ENCODE measurements around the gene CA7. TPM values are rescaled to one million over a fixed set of nuclear protein-coding genes. Genes with fewer than 3 reads are reported as not detected.

Gene CA7
- not detected in 2 replicates for total RNA-seq

GRCh38 chr16:66844342-66845079, at the start of gene CA7:
Gene CA7, plus strand, starts transcription at chr16:66844414. Its CDS starts 74 bp downstream, at chr16:66844488.
- DNase-seq (ENCODE audit: low read depth in 2 of 2) = no peak

- no peak for DNase-seq (ENCODE audit: low read depth in 2 of 2)
Observed at GRCh38 chr16:66798161-66798560, 46.1 kb upstream of the CA7 start.

GRCh38 chr16:66800856-66801255, 43.4 kb upstream of the CA7 start:
- no peak for DNase-seq (ENCODE audit: low read depth in 2 of 2)

- DNase-seq (ENCODE audit: low read depth in 2 of 2) = no peak
Observed at GRCh38 chr16:66801320-66802105, 42.7 kb upstream of the CA7 start, which contains the start of gene TERB1. Gene TERB1, minus strand, starts transcription at chr16:66801584. Its CDS starts 4,786 bp downstream, at chr16:66796798.

- no peak for DNase-seq (ENCODE audit: low read depth in 2 of 2)
Observed at GRCh38 chr16:66802159-66802558, 42.1 kb upstream of the CA7 start.

GRCh38 chr16:66809765-66810164, 34.4 kb upstream of the CA7 start:
- no peak for DNase-seq (ENCODE audit: low read depth in 2 of 2)

GRCh38 chr16:66810391-66810790, 33.8 kb upstream of the CA7 start:
- no peak for DNase-seq (ENCODE audit: low read depth in 2 of 2)

GRCh38 chr16:66811043-66811442, 33.2 kb upstream of the CA7 start:
- DNase-seq (ENCODE audit: low read depth in 2 of 2) = no peak

GRCh38 chr16:66814734-66815133, 29.5 kb upstream of the CA7 start:
- DNase-seq (ENCODE audit: low read depth in 2 of 2) = no peak

- DNase-seq (ENCODE audit: low read depth in 2 of 2) = no peak
Observed at GRCh38 chr16:66824006-66824405, 20.2 kb upstream of the CA7 start.

GRCh38 chr16:66830422-66831404, 13.5 kb upstream of the CA7 start, which contains the start of gene NAE1:
Gene NAE1, minus strand, starts transcription at chr16:66830976. Its CDS starts 77 bp downstream, at chr16:66830899.
- peak; percentile 74 to 88 for DNase-seq (ENCODE audit: low read depth in 2 of 2)

GRCh38 chr16:66832190-66832589, 12.0 kb upstream of the CA7 start:
- no peak for DNase-seq (ENCODE audit: low read depth in 2 of 2)

GRCh38 chr16:66832661-66833305, 11.4 kb upstream of the CA7 start:
- no peak for DNase-seq (ENCODE audit: low read depth in 2 of 2)

GRCh38 chr16:66834746-66835145, 9.5 kb upstream of the CA7 start:
- no peak for DNase-seq (ENCODE audit: low read depth in 2 of 2)

- DNase-seq (ENCODE audit: low read depth in 2 of 2) = no peak
Observed at GRCh38 chr16:66840883-66841282, 3.3 kb upstream of the CA7 start.

GRCh38 chr16:66841366-66841765, 2.8 kb upstream of the CA7 start:
- DNase-seq (ENCODE audit: low read depth in 2 of 2) = no peak

- no peak for DNase-seq (ENCODE audit: low read depth in 2 of 2)
Observed at GRCh38 chr16:66842765-66843164, 1.4 kb upstream of the CA7 start.

- DNase-seq (ENCODE audit: low read depth in 2 of 2) = no peak
Observed at GRCh38 chr16:66843191-66843590, 1.0 kb upstream of the CA7 start.

- DNase-seq (ENCODE audit: low read depth in 2 of 2) = no peak
Observed at GRCh38 chr16:66844009-66844341, 239 bp upstream of the CA7 start.

- DNase-seq (ENCODE audit: low read depth in 2 of 2) = no peak
Observed at GRCh38 chr16:66845080-66845410, 831 bp downstream of the CA7 start.

- DNase-seq (ENCODE audit: low read depth in 2 of 2) = no peak
Observed at GRCh38 chr16:66845791-66846221, 1.6 kb downstream of the CA7 start.
